Esophagus muscularis mucosa (tissue), 4 donors: Measurements from ENCODE around the gene SCGB1C1. TPM values are rescaled to one million over a fixed set of nuclear protein-coding genes. Genes with fewer than 3 reads are reported as not detected.

Experiments used
- DNase-seq: peaks from one replicate; pipeline ENCODE4 v3.0.0-alpha.2; 2017; ENCODE audit errors: extremely low spot score
- H3K27ac ChIP-seq, 4 donors: fragments of 200-600 bp; sonication (generic); replicated peaks in 1 of 4; 1 replicate in 3 of 4; 2 replicates in 1 of 4; pipeline ENCODE4 v1.5.1; 2016 to 2019; ENCODE audit warnings: mild to moderate bottlenecking in 1 of 4
- H3K27me3 ChIP-seq, 4 donors: fragments of 200-600 bp; sonication (generic); one replicate each; pipeline versions ENCODE4 v1.5.1 to v1.6.0; 2016 to 2019
- H3K36me3 ChIP-seq, 4 donors: fragments of 200-600 bp; sonication (generic); one replicate each; pipeline ENCODE4 v1.5.1; 2016 to 2019
- H3K4me1 ChIP-seq, 4 donors: fragments of 200-600 bp; sonication (generic); one replicate each; pipeline ENCODE4 v1.5.1; 2016 to 2019
- H3K4me3 ChIP-seq, 4 donors: fragments of 200-600 bp; sonication (generic); 1 replicate in 2 of 4; 2 replicates in 2 of 4; pipeline ENCODE4 v1.5.1; 2016 to 2019; ENCODE audit warnings: mild to moderate bottlenecking in 4 of 4, moderate library complexity in 1 of 4
- H3K9me3 ChIP-seq, 4 donors: fragments of 200-600 bp; sonication (generic); 1 replicate in 3 of 4; 2 replicates in 1 of 4; pipeline ENCODE4 v1.5.1; 2016 to 2019
- EP300 ChIP-seq: sonication (generic); formaldehyde crosslinking; IDR thresholded peaks from one replicate; pipeline ENCODE4 v1.6.1; 2017; ENCODE audit warnings: antibody characterized with exemption
- POLR2A ChIP-seq: fragments of 450-650 bp; IDR thresholded peaks from one replicate; pipeline ENCODE4 v1.6.1; 2017; ENCODE audit warnings: antibody characterized with exemption, moderate library complexity, mild to moderate bottlenecking, low read depth
- POLR2AphosphoS5 ChIP-seq, 2 donors: sonication (generic); formaldehyde crosslinking; IDR thresholded peaks; one replicate each; pipeline ENCODE4 v1.6.1; 2017; ENCODE audit warnings: antibody characterized with exemption in 2 of 2
- WGBS: methylation state at CpG from one replicate; pipeline ENCODE4 v1.1.5; 2018; 5-methylcytosine and 5-hydroxymethylcytosine counted together
- intact Hi-C: fragments of 100-400 bp; cut with DNase I; formaldehyde crosslinking; loops from one replicate; pipeline ENCODE4 v1.15.1; 2023
- total RNA-seq, 4 donors: library from RNA; depleted of rRNA; stranded (reverse); fragments of >200 nt; gene quantifications; one replicate each; pipeline versions ENCODE4 v1.1.0 to v1.2.1, GENCODE V29; 2016
- TF ChIP-seq, protein P1 (sequence below), 3 experiments: fragments of 200-600 bp in 2 of 3; fragments of 450-650 bp in 1 of 3; sonication (generic) in 2 of 3; IDR thresholded peaks; one replicate each; pipeline ENCODE4 v1.5.1; 2017 to 2019; ENCODE audit warnings: antibody characterized with exemption in 3 of 3, mild to moderate bottlenecking in 2 of 3, moderate library complexity in 1 of 3

The SCGB1C1 gene
- total RNA-seq, 4 donors from 2014 or later: not detected

DNA sequence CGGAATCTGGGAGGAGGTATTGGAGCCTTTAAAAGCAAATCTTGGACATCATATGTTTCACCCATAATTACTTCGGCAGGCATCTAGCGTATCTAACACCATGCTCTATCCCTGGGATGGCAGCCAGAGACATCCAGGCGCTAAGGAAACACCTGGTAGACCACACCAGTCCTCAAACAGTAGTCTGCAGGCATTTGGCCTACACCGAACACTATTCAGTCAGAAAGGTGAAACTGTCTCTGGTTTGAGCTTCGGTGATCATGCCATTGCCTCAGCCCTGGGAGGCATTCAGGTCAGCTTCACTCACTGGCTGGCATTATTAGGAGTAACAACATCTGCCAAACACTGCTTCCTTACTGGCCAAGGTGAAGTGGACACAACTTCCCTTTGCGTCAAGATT is 31.5 kb downstream of the SCGB1C1 start:
- TF ChIP-seq, protein P1, sequence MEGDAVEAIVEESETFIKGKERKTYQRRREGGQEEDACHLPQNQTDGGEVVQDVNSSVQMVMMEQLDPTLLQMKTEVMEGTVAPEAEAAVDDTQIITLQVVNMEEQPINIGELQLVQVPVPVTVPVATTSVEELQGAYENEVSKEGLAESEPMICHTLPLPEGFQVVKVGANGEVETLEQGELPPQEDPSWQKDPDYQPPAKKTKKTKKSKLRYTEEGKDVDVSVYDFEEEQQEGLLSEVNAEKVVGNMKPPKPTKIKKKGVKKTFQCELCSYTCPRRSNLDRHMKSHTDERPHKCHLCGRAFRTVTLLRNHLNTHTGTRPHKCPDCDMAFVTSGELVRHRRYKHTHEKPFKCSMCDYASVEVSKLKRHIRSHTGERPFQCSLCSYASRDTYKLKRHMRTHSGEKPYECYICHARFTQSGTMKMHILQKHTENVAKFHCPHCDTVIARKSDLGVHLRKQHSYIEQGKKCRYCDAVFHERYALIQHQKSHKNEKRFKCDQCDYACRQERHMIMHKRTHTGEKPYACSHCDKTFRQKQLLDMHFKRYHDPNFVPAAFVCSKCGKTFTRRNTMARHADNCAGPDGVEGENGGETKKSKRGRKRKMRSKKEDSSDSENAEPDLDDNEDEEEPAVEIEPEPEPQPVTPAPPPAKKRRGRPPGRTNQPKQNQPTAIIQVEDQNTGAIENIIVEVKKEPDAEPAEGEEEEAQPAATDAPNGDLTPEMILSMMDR (IDR thresholded peaks at IDR 0.05): no peak
- TF ChIP-seq POLR2A (no peak), EP300 (no peak), POLR2AphosphoS5 (IDR thresholded peaks at IDR 0.05) (no peak)
- no peak for DNase-seq
- WGBS: 73% methylated on average over 7 of the region's 7 CpGs
- H3K27me3 ChIP-seq: no peaks in the 10 kb centered on the region
- no peaks in the 10 kb centered on the region for H3K9me3 ChIP-seq
- no peak overlapping the region for H3K4me3 ChIP-seq
- intact Hi-C loops: no loop called here
- H3K4me1 ChIP-seq: peaks cover 0 to 28% (median 16%) of the 10 kb centered on the region in 4 donors
- H3K27ac ChIP-seq: peak overlapping the region in 3 of 4 donors; percentile 55 to 83 (median 82)
- peaks cover 0 to 33% (median 13%) of the 10 kb centered on the region in 4 donors for H3K36me3 ChIP-seq

DNA sequence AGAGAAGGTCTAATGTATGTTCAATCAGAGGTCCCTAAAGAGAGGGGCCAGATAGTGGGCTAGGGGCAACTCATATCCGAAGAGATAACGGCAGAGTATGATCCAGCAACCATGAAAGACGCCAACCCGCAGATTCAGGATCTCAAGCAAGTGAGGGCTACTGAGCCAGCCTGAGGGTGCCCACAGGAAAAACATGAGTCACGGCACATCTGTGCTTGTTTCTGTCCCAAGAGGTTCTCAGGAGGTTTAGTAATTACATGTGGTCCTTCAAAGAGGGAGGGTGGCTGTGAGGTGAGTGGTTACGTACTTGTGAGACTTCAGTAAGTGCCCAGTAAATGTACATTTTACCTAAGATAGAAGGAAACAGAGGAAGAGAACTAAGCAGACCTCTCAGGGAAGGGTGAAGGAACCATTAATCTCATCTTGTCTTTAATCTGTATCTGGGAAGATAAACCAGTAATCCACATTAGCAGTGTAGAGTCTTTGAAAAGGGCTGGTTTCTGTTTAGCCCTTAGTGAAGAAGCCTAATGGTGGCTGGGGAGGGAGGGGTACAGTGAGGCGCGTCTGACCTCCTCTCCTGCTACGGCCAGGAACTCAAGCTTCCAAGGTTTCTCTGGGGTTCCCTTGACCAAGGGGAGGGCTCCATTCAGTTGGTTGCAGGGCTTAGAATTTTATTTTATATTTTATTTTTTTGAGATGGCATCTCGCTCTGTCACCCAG is 33.0 kb downstream of the SCGB1C1 start:
- peaks cover 0 to 28% (median 16%) of the 10 kb centered on the region in 4 donors for H3K4me1 ChIP-seq
- intact Hi-C loops: no loop called here
- H3K9me3 ChIP-seq: no peaks in the 10 kb centered on the region
- H3K27me3 ChIP-seq: no peaks in the 10 kb centered on the region
- peaks cover 0 to 48% (median 18%) of the 10 kb centered on the region in 4 donors for H3K36me3 ChIP-seq
- H3K27ac ChIP-seq: no peak overlapping the region
- WGBS: 91% methylated on average over 10 of the region's 10 CpGs
- no peak overlapping the region for H3K4me3 ChIP-seq
- TF ChIP-seq, protein P1 (IDR thresholded peaks at IDR 0.05): no peak
- TF ChIP-seq POLR2A (no peak), POLR2AphosphoS5 (IDR thresholded peaks at IDR 0.05) (no peak), EP300 (no peak)
- no peak for DNase-seq

DNA sequence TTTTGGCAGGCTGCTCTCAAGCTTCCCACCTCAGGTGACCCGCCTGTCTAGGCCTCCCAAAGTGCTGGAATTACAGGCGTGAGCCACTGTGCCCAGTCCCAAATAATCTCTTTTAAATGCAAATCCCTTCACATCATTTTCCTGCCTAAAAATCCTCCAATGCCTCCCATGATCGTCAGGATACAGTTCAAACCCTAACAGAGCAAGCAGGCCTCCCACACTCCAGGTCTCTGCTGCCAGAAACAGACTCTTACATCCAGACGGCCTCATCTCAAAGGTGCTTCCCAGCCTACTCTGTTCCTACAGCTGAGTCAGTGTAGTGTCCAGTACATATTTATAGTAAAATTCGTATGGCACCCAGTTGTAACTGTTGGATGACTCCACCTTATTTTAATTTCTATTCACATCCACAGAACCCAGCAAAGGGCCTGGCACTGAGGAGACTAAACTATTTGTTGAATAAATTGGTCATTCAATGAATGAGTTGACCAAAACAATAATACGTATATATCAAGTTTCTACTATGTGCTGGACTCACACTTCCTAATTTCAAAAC is 35.0 kb downstream of the SCGB1C1 start:
- H3K4me3 ChIP-seq: no peak overlapping the region
- no peaks in the 10 kb centered on the region for H3K9me3 ChIP-seq
- H3K27me3 ChIP-seq: no peaks in the 10 kb centered on the region
- no peak for DNase-seq
- intact Hi-C loops: no loop called here
- TF ChIP-seq, protein P1 (IDR thresholded peaks at IDR 0.05): no peak
- no peak for TF ChIP-seq EP300
- TF ChIP-seq POLR2AphosphoS5 (IDR thresholded peaks at IDR 0.05): no peak
- TF ChIP-seq POLR2A: no peak
- 83% methylated on average over 6 of the region's 6 CpGs for WGBS
- peaks cover 0 to 16% (median 9%) of the 10 kb centered on the region in 4 donors for H3K4me1 ChIP-seq
- no peak overlapping the region for H3K27ac ChIP-seq
- H3K36me3 ChIP-seq: peaks cover 0 to 53% (median 21%) of the 10 kb centered on the region in 4 donors

DNA sequence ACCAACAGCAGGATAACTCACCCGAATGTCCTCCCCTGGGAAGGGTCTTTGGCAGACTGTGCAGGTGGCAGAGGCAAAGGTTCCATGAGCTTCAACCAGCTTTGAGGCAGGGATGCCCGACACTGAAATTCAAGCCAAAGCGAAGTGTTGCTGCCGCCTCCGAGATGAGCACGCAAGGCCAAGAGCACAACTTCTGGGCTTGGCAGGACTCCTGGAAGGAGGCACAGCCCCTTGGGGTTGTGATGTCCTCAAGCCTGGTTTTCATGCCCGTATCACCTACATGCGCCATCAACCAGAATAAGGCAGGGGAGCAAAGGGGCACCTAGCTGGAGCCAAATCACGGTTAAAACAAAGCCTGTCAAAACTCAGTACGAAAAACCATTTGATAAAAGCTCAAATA is 37.6 kb downstream of the SCGB1C1 start:
- Histone ChIP-seq H3K4me3 (no peak overlapping the region), H3K4me1 (peaks cover 6 to 9% (median 9%) of the 10 kb centered on the region in 4 donors), H3K9me3 (no peaks in the 10 kb centered on the region), H3K27me3 (no peaks in the 10 kb centered on the region), H3K27ac (no peak overlapping the region), H3K36me3 (peaks cover 0 to 50% (median 22%) of the 10 kb centered on the region in 4 donors)
- DNase-seq: no peak
- intact Hi-C loops: no loop called here
- TF ChIP-seq, protein P1 (IDR thresholded peaks at IDR 0.05): no peak
- no peak for TF ChIP-seq POLR2AphosphoS5 (IDR thresholded peaks at IDR 0.05)
- no peak for TF ChIP-seq EP300
- no peak for TF ChIP-seq POLR2A
- WGBS: 88% methylated on average over 10 of the region's 10 CpGs
